MM.1S (cell line): ENCODE measurements around the gene KRT23.

Source experiments
- EZH2 ChIP-seq: fragments of 300-600 bp; sonication (generic); optimal IDR thresholded peaks from 2 replicates; pipeline ENCODE3; 2017; ENCODE audit warnings: low read depth, mild to moderate bottlenecking, antibody characterized with exemption, low read length, mixed read lengths
- EZH2phosphoT487 ChIP-seq: fragments of 300-600 bp; sonication (generic); IDR thresholded peaks from 2 replicates; pipeline ENCODE4 v1.6.1; 2018; ENCODE audit warnings: antibody characterized with exemption, low read length
- TF ChIP-seq, protein P1 (sequence below): fragments of 300-600 bp; sonication (generic); IDR thresholded peaks from 2 replicates; pipeline ENCODE4 v1.5.1; 2016; ENCODE audit warnings: antibody characterized with exemption, low read length, mixed read lengths

DNA sequence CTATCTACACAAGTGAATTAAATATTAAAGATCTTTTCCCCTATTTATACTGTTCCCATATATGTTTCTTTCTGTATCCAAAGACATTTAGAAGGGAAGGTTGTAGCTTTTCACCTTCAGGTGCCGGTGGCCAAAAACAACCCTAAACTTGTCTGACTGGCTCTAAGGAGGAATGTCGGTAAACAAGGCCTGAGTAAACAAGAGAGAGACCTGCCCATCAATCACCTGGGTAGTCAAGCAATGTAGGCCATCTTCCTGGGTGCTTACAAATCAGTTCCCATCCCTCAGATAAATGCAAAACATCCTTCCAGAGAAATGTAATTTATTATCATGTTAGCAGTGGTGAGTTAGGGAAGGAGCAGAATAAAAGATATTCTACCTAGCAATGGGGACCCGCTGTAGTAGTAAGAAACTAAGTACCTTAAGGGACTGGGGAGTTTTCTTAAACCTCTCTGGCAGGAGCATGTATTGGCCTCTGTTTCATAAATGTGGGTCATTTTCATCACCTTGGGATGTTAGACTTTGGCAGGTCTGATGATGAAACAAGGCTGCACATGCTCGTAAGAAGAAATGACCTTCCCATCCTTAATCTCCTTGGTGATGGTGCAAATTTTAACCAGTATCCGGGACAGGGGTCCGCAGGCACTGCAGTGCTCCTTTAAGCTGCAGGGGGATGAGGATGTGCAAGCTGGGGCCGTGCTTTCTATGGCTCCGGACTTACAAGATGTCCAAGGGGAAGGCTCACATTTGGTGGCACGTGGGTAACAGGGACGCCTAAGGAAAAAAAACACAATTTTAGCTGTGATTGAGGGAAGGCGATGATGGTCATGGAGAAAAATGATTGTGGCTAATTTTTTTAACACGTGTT is 20.9 kb upstream of the KRT23 start:
- TF ChIP-seq, protein P1, sequence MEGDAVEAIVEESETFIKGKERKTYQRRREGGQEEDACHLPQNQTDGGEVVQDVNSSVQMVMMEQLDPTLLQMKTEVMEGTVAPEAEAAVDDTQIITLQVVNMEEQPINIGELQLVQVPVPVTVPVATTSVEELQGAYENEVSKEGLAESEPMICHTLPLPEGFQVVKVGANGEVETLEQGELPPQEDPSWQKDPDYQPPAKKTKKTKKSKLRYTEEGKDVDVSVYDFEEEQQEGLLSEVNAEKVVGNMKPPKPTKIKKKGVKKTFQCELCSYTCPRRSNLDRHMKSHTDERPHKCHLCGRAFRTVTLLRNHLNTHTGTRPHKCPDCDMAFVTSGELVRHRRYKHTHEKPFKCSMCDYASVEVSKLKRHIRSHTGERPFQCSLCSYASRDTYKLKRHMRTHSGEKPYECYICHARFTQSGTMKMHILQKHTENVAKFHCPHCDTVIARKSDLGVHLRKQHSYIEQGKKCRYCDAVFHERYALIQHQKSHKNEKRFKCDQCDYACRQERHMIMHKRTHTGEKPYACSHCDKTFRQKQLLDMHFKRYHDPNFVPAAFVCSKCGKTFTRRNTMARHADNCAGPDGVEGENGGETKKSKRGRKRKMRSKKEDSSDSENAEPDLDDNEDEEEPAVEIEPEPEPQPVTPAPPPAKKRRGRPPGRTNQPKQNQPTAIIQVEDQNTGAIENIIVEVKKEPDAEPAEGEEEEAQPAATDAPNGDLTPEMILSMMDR: no peak
- TF ChIP-seq EZH2phosphoT487 (no peak), EZH2 (no peak)
